WTC11 (cell line): ENCODE measurements around the gene ADAT1. TPM values are rescaled to one million over a fixed set of nuclear protein-coding genes. Genes with fewer than 3 reads are reported as not detected.

Experiments used
- ATAC-seq: fragments of 200-7000 bp; cut with Tn5 transposase; 2 replicates; pipeline ENCODE4 v1.10.0; 2021; ENCODE audit warnings: mild to moderate bottlenecking, moderate library complexity
- CTCF ChIA-PET: fragments of 300-600 bp; sonication (Branson Sonifier 250); formaldehyde crosslinking; loops from one replicate; lab custom pipeline; 2021; ENCODE audit warnings: antibody characterized with exemption; lab: Charles Lee
- POLR2A ChIA-PET: fragments of 350-600 bp; sonication (Branson Sonifier 250); formaldehyde crosslinking; loops from one replicate; lab custom pipeline; 2021; ENCODE audit warnings: antibody characterized with exemption; lab: Charles Lee
- DNase-seq: peaks from one replicate; pipeline ENCODE4 v3.0.0; 2021; ENCODE audit warnings: low spot score
- H3K27ac Mint-ChIP-seq: 2 replicates; pipeline ENCODE4 v1.8.0; 2021; ENCODE audit warnings: mixed read lengths
- H3K27me3 Mint-ChIP-seq: 2 replicates; pipeline ENCODE4 v1.8.0; 2021; ENCODE audit warnings: low read depth, mild to moderate bottlenecking, moderate library complexity, mixed read lengths
- H3K36me3 Mint-ChIP-seq: 2 replicates; pipeline ENCODE4 v1.8.0; 2021; ENCODE audit warnings: mixed read lengths
- H3K4me1 Mint-ChIP-seq: 2 replicates; pipeline ENCODE4 v1.8.0; 2022; ENCODE audit warnings: mixed read lengths
- H3K4me3 Mint-ChIP-seq: 2 replicates; pipeline ENCODE4 v1.8.0; 2021; ENCODE audit warnings: mild to moderate bottlenecking, moderate library complexity, mixed read lengths
- H3K9me3 Mint-ChIP-seq: 2 replicates; pipeline ENCODE4 v1.8.0; 2021; ENCODE audit warnings: mixed read lengths
- ARID4B ChIP-seq: sonication (generic); formaldehyde crosslinking; IDR thresholded peaks from 2 replicates; pipeline ENCODE4 v1.8.0; 2023; ENCODE audit warnings: missing genetic modification reagents, mild to moderate bottlenecking, borderline replicate concordance
- ATF1 ChIP-seq: sonication (generic); formaldehyde crosslinking; IDR thresholded peaks from 2 replicates; pipeline ENCODE4 v1.8.1; 2023; ENCODE audit warnings: mild to moderate bottlenecking, moderate library complexity, missing genetic modification reagents
- E2F5 ChIP-seq: sonication (generic); formaldehyde crosslinking; IDR thresholded peaks from 2 replicates; pipeline ENCODE4 v1.8.1; 2022; ENCODE audit warnings: mild to moderate bottlenecking, moderate library complexity, missing genetic modification reagents
- ERG ChIP-seq: fragments of 250-450 bp; sonication (Bioruptor Pico); IDR thresholded peaks from 2 replicates; pipeline ENCODE4 v1.8.0; 2021; ENCODE audit warnings: mild to moderate bottlenecking
- FOXJ3 ChIP-seq: sonication (generic); formaldehyde crosslinking; IDR thresholded peaks from 2 replicates; pipeline ENCODE4 v1.9.0; 2021; ENCODE audit warnings: missing genetic modification reagents, mild to moderate bottlenecking, borderline replicate concordance
- FOXK1 ChIP-seq: sonication (generic); formaldehyde crosslinking; IDR thresholded peaks from 2 replicates; pipeline ENCODE4 v1.8.0; 2022; ENCODE audit warnings: mild to moderate bottlenecking, moderate library complexity, missing genetic modification reagents
- JUN ChIP-seq: sonication (generic); formaldehyde crosslinking; IDR thresholded peaks from 2 replicates; pipeline ENCODE4 v1.8.0; 2023; ENCODE audit warnings: mild to moderate bottlenecking, missing genetic modification reagents
- KAT7 ChIP-seq: sonication (generic); formaldehyde crosslinking; IDR thresholded peaks from 2 replicates; pipeline ENCODE4 v1.8.1; 2023; ENCODE audit warnings: missing genetic modification reagents, mild to moderate bottlenecking, borderline replicate concordance
- MLX ChIP-seq: sonication (generic); formaldehyde crosslinking; IDR thresholded peaks from 2 replicates; pipeline ENCODE4 v1.8.1; 2023; ENCODE audit warnings: mild to moderate bottlenecking, missing genetic modification reagents, moderate library complexity
- NFYB ChIP-seq: sonication (generic); formaldehyde crosslinking; conservative IDR thresholded peaks from 2 replicates; pipeline ENCODE4 v1.8.0; 2022; ENCODE audit warnings: low read depth, missing genetic modification reagents
- PRDM15 ChIP-seq: sonication (generic); formaldehyde crosslinking; IDR thresholded peaks from 2 replicates; pipeline ENCODE4 v1.8.0; 2022; ENCODE audit warnings: missing genetic modification reagents
- PRRX2 ChIP-seq: fragments of 250-450 bp; sonication (Bioruptor Pico); IDR thresholded peaks from 2 replicates; pipeline ENCODE4 v1.8.0; 2021; ENCODE audit warnings: mild to moderate bottlenecking
- TEAD1 ChIP-seq: sonication (generic); formaldehyde crosslinking; IDR thresholded peaks from 2 replicates; pipeline ENCODE4 v1.8.0; 2022; ENCODE audit warnings: mild to moderate bottlenecking, missing genetic modification reagents
- TEAD4 ChIP-seq: sonication (generic); formaldehyde crosslinking; IDR thresholded peaks from 2 replicates; pipeline ENCODE4 v1.8.0; 2022; ENCODE audit warnings: mild to moderate bottlenecking, missing genetic modification reagents
- ZMAT4 ChIP-seq: fragments of 250-450 bp; sonication (Bioruptor Pico); IDR thresholded peaks from 2 replicates; pipeline ENCODE4 v1.9.0; 2021; ENCODE audit warnings: mild to moderate bottlenecking
- ZNF219 ChIP-seq: sonication (generic); formaldehyde crosslinking; IDR thresholded peaks from 2 replicates; pipeline ENCODE4 v1.8.0; 2023; ENCODE audit warnings: missing genetic modification reagents, mild to moderate bottlenecking, borderline replicate concordance
- ZNF396 ChIP-seq: fragments of 250-450 bp; sonication (Bioruptor Pico); IDR thresholded peaks from 2 replicates; pipeline ENCODE4 v1.8.0; 2021; ENCODE audit warnings: mild to moderate bottlenecking, moderate library complexity, borderline replicate concordance
- ZNF423 ChIP-seq: fragments of 250-450 bp; sonication (Bioruptor Pico); IDR thresholded peaks from 2 replicates; pipeline ENCODE4 v2.1.2; 2022; ENCODE audit warnings: mild to moderate bottlenecking, moderate library complexity
- ZNF512 ChIP-seq: sonication (generic); formaldehyde crosslinking; IDR thresholded peaks from 2 replicates; pipeline ENCODE4 v1.8.1; 2022; ENCODE audit warnings: missing genetic modification reagents, borderline replicate concordance
- ZSCAN18 ChIP-seq: fragments of 250-450 bp; sonication (Bioruptor Pico); IDR thresholded peaks from 2 replicates; pipeline ENCODE4 v2.1.2; 2022; ENCODE audit warnings: mild to moderate bottlenecking, moderate library complexity
- total RNA-seq: library from RNA; stranded (reverse); gene quantifications from 3 replicates; pipeline ENCODE4 v1.2.3, GENCODE V29; 2021

Gene ADAT1
- total RNA-seq, 1 experiment from 2014 or later: 46.0 TPM

- Mint-ChIP-seq H3K36me3 (peaks cover 24% of the 10 kb centered on the region), H3K9me3 (no peaks in the 10 kb centered on the region), H3K27ac (peak overlapping the region; percentile 98), H3K4me3 (peak overlapping the region; percentile 99), H3K4me1 (peaks cover 33% of the 10 kb centered on the region), H3K27me3 (no peaks in the 10 kb centered on the region)
- peak; percentile 13 for ATAC-seq
- ChIA-PET POLR2A (interaction anchor here (0.8 to 2.3 kb wide), 6 partner anchors 17 to 153 kb away, joined by 3 to 11 read pairs (median 4); partner anchors contain the start of genes ADAT1 and CHST6), CTCF (interaction anchor here (1.0 to 2.3 kb wide), 4 partner anchors 25 to 127 kb away, joined by 3 to 9 read pairs (median 5); partner anchors contain the start of gene ADAT1)
- peak; percentile 80 for DNase-seq
- TF ChIP-seq MLX (peak; percentile 69; the same call in 1 of the 2 replicates), ZMAT4 (no peak), ARID4B (CRISPR knock-in tag) (no peak), ERG (no peak), JUN (CRISPR knock-in tag) (no peak), ZNF512 (CRISPR knock-in tag) (no peak), NFYB (no peak), ZNF219 (no peak), KAT7 (CRISPR knock-in tag) (no peak), ATF1 (CRISPR knock-in tag) (0 out of 2 replicates have a peak, but pooled peaks have one; percentile 12), FOXK1 (CRISPR knock-in tag) (peak; percentile 93; the same call in 1 of the 2 replicates), PRDM15 (CRISPR knock-in tag) (peak; percentile 31; the same call in 1 of the 2 replicates), PRRX2 (CRISPR knock-in tag) (no peak), E2F5 (CRISPR knock-in tag) (peak; percentile 34; the same call in 1 of the 2 replicates), TEAD4 (CRISPR knock-in tag) (no peak), TEAD1 (no peak), ZNF396 (CRISPR knock-in tag) (no peak), FOXJ3 (CRISPR knock-in tag) (no peak), ZSCAN18 (CRISPR knock-in tag) (no peak), ZNF423 (no peak)
These were observed 25.4 kb upstream of the ADAT1 start for GRCh38 chr16:75648265-75649076.
